GM21447 (cell line): ENCODE measurements around the gene RASAL3.
"Not testable (repeated sequence)": the region's sequence is repeated elsewhere in the genome, so short reads cannot be mapped to it uniquely, and the experiment has no call there.

Experiments
- ATAC-seq: cut with Tn5 transposase; IDR thresholded peaks from one replicate; pipeline ENCODE4 v1.9.1; 2021; ENCODE audit not compliant: unreplicated experiment

The RASAL3 gene

DNA sequence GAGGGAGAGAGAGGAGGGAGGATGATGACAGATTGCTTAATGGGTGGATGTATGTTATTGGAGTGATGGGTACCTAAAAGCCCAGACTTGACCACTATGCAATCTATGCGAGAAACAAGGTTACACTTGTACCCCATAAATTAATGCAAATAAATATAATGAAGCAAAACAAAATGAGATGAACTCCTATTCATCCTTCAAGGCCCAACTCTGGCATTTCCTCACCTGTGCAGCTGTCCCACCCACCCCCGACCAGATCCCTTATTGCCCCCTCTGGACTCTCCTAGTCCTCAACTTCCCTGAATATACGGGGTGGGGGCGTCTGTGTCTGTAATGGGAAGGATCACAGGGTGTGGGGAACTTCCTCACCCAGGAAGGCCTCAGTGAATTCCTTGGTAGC lies 10.8 kb upstream of the RASAL3 start:
- ATAC-seq: no peak

DNA sequence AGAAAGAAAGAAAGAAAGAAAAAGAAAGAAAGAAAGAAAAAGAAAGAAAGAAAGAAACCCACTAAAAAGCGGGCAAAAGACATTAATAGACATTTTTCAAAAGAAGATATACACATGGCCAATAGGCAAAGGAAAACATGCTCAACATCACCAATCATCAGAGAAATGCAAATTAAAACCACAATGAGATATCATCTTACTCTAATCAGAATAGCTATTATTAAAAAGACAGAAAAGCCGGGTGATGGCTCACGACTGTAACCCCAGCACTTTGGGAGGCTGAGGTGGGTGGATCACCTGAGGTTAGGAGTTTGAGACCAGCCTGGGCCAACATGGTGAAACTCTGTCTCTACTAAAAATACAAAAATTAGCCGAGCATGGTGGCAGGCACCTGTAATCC lies 9.5 kb upstream of the RASAL3 start:
- ATAC-seq: not testable (repeated sequence)

DNA sequence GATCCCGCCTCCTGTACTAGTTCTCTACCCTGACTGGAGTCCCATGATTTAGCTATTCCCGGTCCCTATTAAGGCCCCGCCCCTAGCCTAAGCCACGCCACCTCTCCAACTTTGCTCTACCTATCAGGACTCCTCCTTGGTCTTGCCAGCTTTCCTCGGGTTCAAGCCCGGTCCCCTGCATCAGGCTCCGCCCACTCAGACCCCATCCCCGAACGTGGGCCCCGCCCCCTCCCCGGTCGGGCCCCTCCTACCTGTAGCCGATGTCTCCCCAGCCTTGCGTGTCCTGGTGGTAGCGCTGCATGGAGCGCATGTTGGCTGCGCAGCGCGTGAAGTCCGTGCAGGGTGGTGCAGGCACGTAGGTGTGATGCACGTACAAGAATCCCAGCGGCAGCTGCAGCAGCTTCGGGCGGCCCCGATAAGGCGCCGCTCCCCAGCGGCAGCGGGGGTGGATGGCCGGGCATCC lies 7.3 kb upstream of the RASAL3 start:
- ATAC-seq: no peak

DNA sequence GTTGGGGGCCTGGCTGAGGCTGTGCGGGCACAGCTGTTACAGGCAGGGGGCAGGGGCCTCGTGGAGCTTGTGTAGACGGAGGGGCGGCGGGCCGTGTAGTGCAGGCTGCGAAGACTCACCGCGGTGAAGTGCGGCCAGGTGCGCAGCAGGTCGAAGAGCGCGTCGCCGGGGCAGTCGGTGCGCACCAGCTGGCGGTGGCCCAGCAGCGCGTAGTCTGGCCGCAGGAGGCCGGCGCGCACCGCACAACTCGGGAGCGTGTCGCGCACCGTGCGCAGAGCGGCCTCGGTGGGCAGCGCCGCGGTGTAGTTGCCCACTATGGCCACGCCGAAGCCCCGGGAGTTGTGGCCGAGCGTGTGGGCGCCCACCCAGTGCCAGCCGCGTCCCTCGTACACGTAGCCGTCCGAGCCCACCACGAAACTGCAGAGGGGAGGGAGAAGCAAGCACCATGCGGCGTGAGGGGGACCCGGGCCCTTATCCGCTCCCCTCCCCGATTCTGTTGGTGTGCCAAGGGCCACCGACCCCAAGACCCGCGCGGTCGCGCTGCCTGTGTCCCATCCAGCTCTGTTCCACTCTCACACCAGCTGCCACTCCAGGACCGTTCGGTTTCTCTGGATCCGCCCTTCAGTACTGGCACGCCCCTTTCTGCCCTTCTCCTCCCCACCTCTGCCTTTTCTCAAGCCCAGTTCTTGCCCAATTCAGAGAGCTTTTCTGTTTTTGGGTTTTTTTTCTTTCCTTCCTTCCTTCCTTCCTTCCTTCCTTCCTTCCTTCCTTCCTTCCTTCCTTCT lies 5.4 kb upstream of the RASAL3 start:
- no peak for ATAC-seq

DNA sequence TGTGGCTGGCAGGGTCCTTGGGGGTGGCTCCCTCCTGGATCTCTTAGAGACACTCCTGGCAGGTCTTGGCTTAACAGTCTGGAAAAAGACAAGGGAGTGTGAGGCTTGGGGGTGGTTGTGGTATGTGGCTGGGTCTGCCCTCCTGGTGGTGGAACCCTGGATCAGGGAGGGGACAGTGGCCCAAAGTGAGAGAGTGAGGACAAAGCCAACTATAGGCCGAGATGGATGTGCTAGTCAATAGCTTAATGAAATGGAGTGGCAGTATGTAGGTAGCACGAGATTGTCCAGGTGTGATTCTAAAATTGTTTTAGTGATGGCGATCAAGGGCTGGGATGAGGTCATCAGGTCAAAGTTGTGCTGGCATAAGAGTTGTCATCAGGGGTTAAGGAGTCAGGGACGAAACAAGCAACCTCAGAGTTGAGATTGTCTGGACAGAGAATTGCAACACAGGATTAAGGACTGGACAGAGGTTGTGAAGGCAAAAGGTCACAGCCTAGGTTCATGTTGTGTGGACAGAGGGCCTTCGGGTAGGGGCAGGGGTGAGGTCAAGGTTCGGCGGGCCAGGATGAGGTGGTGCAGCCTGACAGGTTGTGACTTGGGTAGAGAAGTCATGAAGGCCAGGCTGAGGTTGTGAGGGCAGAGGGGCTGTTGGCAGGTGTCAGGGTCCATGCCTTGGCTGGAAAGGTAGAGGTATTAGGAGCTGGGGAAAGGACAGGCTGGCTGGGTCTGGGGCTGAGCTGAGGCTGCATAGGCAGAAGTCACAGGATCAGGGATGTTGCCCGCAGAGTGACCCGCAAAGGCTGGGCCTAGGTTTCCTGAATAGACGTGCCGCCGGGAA lies 4.5 kb upstream of the RASAL3 start:
- ATAC-seq: no peak

DNA sequence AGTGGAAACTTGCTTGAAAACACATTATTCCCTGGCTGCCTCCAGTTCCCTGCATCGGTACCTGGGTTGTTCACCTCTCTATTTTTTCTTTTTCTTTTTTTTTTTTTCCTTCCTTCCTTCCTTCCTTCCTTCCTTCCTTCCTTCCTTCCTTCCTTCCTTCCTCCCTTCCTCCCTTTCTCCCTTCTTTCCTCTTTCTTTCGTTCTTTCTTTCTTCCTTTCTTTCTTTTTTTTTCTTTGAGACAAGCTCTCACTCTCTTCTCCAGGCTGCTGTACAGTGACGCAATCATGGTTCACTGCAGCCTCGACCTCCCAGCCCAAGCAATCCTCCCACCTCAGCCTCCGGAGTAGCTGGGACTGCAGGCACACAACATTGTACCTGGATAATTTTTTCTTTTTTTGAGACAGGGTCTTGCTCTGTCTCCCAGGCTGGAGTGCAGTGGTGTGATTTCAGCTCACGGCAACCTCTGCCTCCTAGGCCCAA lies 3.4 kb upstream of the RASAL3 start:
- ATAC-seq: no peak

DNA sequence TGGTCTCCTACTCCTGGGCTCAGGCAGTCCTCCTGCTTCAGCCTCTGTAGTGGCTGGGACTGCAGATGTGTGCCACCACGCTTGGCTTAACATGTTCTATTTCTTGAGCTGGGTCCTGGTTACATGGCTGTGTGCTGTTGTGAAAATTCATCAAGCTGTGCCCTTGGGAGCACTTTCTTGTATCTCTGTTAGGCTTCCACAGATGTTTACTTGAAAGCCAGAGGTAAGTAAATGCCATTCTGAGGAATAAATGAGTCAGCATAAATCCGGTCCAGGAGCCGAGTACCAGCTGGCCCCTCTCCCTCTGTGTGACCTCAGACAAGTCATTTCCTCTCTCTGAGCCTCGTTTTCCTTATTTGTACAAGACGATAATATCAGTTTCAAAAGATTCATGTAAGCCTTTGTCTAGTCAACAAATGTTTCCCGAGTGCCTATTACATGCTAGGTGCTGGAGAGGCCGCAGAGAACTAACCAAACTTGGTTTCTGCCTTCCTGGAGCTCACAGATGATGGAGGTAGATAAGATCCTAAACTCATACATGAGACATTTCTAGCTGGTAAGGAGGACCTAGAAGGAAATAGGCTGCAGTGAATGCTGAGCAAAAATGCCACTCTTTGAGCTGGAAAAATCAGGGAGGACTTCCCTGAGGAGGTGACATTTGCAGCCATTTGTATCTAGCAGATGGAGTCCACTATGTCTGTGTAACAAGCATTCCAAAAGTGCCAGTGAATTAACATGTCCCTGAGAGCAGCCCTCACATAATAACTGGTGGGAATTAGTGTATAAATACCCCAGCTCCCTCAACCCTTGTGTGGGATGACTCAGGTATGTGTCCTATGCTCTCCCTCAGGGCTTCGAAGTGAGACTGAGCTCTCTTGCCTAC lies 2.7 kb upstream of the RASAL3 start:
- ATAC-seq: peak; percentile 60

DNA sequence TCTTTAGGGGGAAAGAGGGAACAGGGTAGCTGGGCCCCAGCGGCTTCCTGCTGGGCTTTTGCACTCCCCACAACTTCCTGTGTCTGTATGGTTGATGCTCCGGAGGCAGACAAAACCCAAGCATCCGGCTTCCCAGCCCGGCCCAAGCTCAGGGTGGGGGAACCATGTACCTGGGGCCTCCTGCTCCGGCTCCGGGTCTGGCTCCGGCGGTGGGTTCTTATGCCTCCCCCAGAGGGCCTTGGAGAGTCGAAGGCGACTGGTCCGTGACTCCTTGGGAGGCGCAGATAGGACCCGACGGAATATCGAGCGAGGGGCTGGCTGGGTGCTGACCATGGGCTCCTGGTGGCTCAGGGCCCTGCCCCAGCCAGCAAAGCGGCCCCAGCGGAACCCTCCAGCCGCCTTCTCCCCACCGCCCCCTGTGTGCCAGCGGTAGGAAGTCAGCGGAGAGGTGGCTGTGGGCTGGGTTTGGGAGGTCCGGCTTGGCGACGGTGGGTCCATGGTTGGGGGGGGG lies 428 bp downstream of the RASAL3 start:
- peak; percentile 45 for ATAC-seq

DNA sequence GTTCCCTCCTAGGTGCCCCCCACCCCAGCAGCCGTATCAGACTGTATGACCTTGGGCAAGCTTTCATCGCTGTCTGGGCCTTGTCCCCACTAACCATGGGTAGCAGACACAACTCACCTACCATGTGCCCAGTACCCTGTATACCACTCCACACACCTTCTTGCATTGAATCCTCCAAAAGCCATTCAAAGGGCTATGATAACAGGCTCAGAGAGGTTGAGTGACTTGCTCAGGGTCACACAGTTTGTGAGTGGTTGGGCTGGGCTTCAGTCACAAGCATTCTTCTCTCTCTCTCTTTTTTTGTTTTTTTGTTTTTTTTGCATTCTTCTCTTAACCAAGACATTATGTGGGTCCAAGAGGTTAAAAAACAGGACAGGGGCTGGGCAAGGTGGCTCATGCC lies 2.6 kb downstream of the RASAL3 start:
- ATAC-seq: no peak

DNA sequence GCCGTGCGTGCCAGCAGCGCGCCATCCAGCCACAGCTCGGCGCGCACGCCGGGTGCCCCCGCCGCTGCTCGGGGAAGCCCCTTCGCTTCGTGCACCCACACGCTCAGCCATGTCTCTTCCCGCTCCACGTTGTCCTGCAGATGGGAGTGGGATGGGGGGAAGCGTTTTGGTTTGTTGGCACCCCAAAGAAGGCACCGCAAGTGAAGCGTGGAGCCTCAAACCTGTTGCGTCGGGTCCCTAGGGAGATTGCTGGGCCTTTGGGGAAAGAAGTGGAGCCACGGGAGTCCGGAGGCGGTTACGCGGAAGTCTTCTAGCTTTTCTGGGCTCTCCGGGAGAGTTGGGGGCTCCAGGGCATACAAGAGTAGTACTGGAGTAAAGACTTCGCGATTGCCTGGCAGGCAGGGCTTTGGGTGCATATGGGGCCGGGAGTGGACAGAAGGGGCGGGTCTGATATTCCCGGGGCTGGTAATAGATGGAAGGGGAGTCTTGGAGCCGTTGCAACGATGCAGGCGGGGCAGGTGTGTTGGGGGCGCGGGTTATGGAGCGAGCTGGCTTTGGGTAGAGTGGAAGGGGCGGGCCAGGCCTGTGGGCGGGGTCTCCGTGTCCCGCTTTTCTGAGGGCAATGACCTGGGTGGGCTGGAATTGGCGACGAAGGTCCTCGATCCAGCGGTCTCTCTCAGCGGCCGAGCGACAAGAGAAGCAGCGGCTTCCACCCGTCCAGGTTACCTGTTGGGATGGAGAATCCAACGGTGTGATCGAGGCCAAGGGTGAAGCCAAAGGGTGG lies 6.5 kb downstream of the RASAL3 start:
- ATAC-seq: no peak

DNA sequence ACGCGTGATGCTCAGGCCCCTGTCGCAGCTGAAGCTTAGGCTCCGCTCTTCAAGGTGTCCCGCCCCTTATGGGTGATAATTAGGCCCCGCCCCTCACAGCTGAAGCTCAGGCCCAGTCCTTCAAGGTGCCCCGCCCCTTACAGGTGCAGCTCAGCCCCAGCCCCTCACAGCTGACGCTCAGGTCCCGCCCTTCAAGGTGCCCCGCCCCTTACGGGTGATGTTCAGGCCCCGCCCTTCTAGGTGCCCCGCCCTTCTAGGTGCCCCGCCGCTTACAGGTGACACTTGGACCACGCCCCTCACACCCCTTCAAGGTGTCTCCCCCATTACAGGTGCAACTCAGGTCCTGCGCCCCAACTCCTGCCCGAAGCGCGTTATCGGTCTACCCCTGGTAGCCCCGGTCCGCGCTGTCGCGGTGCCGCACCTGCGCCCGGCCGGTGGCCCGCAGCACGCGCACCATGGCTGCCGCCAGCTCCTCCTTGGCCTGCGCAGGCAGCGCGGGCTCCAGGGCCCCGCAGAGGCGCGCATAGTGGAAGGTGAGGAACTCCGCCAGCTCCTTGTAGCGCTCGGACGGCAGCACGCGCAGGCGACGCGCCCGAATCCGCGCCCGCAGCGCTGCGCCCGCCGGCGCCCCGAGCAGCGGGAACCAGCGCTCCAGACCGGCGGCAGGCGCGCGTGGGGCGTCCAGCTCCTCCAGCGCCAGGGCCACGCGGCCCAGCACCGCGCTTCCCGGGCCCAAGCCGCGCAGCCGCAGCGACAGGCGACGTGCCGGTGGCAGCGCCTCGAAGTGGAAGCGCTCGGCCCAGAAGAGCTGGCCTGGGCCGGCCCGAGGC lies 7.3 kb downstream of the RASAL3 start:
- ATAC-seq: no peak

DNA sequence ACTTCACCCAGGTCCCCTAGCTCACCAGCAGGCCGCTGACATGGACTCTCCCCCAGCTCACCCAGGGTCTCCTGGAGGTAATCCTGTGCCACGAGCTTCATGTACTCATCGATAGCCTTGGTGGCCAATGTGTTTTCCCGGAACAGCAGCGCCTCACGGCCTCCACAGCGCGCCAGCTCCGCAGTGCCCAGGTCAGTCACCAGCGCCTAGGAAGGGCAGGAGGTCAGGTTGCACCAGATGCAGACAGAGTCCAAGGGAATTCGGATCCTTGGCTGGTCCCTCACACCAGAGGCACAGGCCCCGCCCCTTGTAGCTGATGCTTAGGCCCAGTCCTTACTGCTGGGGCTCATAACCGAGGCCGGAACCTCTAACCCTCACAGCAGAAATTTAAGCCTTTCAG lies 7.9 kb downstream of the RASAL3 start:
- ATAC-seq: no peak

DNA sequence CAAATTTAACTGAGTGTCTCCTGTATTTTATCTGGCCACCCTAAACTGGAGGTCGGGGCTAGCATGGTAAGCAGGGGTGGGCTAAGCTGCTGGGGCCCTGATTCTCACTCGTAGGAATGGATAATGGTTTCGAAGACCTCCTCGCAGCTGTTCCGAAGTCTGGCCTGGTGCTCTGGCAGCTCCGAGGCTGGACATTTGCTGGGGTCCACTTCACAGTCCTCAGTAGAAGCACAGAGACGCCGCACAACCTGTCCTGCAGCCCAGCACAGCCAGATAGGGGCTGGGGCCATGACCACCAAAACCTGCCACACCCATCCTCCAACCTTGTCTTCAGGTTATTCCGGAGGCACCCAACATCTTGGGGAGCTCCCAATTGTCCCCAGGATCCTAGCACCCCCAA lies 8.3 kb downstream of the RASAL3 start:
- ATAC-seq: no peak

DNA sequence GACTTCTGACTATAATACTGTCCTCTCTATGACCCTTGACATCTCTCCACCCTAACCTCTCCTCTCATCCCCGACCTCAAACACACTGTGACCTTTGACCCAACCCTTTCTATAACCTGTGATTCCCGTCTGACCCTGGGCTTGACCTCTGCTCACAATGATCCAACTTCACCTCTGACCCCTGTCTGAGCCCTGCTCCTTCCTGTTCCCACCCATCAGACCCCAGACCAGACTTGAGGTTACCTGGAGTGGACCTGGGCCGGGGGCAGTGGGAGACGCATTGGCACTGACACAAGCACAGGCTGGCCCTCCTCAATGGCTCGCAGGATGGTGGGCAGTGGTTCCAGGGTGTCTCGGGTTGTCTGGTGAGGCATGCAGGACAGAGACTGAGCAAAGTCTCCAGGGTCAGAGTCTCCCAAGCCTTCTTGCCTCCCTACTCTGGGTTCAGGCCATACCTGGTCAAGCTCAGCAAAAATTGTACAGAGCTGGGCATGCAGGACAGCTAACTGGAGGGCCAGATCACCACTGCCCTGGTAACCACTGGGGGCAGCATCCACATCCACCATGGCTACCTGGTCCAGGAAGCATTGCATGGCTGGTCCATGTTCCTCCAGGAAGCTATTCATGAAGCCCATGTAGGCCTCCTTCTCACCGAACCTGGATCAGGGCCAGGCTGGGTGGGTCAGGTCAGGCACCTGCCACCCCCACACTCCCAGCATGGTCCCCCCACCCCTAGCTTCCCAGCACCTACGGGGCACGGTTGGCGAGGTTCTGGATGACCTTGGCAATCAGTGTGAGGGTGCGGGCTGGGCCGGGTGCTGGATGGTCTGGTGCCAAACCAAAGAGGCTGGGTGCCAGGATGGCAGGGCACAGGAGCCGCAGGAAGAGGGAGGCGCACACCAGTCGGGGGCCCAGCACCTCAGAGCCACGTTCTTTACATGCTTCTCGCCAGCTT lies 10.2 kb downstream of the RASAL3 start:
- no peak for ATAC-seq

DNA sequence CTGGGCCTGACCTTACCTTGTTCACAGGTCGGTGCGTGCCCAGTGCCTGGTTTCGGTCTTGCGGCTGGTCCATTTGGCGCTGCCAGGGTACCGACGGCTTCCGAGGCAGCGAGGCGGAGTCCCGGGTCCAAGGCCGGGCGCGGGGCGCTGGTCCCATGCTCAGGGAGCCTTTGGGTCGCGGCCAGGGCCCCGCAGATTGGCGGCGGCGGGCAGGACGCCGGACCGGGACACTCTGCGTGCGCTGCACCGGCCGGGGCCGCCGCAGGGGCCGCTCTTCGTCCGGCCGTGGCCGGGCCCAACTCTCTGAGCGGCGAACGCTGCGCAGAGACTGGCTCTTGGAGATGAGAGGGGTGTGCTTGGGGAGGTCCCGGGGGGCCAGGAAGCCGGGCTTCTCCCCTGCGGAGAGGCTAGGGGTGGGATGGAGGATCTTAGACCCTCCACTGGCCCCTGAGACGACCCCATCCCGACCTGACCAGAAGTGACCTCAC lies 11.2 kb downstream of the RASAL3 start:
- no peak for ATAC-seq

DNA sequence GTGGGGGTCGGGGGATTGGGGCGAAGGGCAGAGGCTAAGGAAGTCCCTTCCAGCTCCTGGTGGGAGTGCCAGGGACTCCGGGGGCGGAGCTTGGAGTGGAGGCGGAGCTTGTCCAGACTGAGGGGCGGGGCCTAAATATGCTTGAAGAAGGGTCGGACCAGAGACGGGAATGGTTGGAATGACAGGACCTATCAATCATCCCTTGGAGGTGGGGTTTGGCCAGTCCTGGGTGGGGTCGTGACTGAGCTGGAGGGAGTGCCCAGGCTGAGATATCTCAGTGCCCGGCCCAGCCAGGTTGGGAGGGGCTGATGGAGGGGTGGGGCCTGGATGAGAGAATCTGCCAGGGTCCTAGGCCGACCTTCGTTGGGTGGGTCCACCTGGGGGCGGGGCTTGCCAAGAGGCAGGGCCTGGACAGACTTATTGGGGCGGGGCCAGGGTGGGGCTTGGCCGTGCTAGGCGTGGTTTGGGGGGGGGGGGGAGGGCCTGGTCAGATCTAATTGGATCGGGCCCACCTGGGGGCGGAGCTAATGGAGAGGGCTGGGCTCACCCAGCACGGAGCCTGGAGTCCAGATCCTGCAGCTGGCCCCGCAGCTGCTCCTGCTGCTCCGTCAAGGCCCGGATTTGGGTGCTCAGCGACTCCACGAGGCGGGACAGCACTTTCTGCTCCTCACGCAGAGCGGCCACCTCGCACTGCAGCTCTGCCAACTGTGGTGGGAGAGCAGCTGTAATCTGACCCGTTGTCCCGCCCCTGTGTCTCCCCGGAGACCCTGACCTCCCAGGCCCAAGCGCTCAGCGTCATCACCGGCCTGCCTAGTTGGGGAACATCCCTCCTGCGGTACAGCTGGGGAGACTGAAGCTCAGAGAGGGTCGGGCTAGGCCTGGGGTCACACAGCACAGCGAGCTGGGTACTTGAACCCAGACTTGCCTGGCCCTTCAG lies 12.0 kb downstream of the RASAL3 start:
- no peak for ATAC-seq

DNA sequence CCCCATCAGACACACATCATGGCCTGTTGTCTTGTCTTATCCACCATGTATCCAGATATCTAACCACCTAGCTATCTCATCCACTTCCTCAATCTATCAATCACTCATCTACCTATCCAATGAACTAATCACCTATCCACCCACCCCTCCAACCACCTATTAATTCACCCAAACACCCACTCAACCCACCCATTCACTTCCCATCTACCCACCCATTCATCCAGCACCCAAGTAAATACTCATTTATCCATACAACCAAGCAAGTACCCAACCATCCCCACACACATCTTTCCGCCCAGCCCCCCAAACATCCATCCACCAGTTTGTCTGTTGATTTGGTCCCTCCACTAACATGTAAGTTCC lies 13.8 kb downstream of the RASAL3 start:
- no peak for ATAC-seq
